Hepatocyte (in vitro differentiated cells): ENCODE data around the gene SLC29A4.
"Not testable (repeated sequence)": the region's sequence is repeated elsewhere in the genome, so short reads cannot be mapped to it uniquely, and the experiment has no call there.

ENCODE experiments used
- CTCF ChIP-seq: fragments of 200-600 bp; sonication (generic); IDR thresholded peaks from 2 replicates; pipeline ENCODE4 v1.5.1; 2016; ENCODE audit warnings: antibody characterized with exemption, mild to moderate bottlenecking; ENCODE audit not compliant: poor library complexity
- EZH2 ChIP-seq: fragments of 200-600 bp; sonication (generic); IDR thresholded peaks from 2 replicates; pipeline ENCODE4 v1.6.1; 2016; ENCODE audit warnings: antibody characterized with exemption, mild to moderate bottlenecking, borderline replicate concordance

GRCh38 chr7:5273831-5274405, 8.8 kb upstream of the SLC29A4 start:
- not testable (repeated sequence) for TF ChIP-seq CTCF, EZH2
